ENCODE results near the gene SH3TC1.

The SH3TC1 gene

DNA sequence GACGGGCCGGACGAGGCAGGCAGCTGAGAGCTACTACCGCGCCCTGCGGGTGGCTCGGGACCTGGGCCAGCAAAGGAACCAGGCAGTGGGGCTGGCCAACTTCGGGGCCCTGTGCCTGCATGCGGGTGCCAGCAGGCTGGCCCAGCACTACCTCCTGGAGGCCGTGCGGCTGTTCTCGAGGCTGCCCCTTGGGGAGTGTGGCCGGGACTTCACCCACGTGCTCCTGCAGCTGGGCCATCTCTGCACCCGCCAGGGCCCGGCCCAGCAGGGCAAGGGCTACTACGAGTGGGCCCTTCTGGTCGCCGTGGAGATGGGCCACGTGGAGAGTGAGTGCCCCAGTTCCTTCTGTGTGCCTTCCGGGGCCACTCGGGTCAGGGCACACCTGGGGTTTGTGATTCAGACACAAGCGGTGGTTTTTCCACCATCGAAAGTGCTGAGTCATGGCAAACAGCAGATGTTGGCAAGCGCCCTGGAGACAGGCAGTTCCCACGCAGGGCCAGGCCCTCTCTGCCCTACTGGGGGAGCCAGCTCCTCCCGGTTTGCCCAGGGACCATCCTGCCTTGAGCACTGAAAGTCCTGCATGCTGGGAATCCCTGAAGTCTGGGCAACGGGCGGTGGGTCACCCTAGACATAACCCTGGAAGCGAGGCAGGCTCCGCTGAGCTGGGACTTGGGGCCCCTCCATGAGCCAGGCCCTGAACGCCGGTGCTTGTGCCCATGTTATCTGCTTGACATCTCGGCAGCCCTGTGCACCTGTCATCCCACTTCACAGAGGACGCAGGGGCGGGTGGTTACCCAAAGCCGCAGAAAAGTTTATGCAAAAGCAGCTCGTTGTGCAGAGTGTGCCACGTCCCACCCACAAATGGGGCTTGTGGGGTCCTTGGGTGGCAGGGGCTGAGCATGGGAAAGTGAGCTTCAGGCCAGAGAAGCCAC is 29.5 kb downstream of the SH3TC1 start:
- DNase-seq (ENCODE audit: low read depth in 3 of 3), result peak; percentile 57 to 78 (median 67)

- no peak for DNase-seq (ENCODE audit: low read depth in 3 of 3)
These were observed 30.4 kb downstream of the SH3TC1 start for GRCh38 chr4:8229331-8229975.

DNA sequence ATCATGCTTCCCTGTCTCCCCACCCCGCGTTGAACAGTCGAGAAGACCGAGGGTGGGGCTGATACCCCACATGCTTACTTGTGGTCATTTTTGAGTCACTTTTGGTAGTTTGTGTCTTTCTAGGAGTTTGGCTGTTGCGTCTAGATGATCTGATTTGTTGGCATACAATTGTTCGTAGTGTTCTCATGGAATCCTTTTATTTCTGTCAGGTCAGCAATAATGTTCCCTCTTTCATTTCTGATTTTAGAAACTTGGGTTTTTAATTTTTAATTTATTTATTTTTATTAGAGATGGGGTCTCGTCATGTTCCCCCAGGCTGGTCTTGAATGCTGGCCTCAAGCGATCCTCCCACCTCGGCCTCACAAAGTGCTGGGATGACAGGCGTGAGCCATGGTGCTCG is 30.9 kb downstream of the SH3TC1 start:
- no peak for DNase-seq (ENCODE audit: low read depth in 3 of 3)

GRCh38 chr4:8230891-8231290 is 31.8 kb downstream of the SH3TC1 start:
- DNase-seq (ENCODE audit: low read depth in 3 of 3), result no peak

- DNase-seq (ENCODE audit: low read depth in 3 of 3), result no peak
These were observed 32.5 kb downstream of the SH3TC1 start for GRCh38 chr4:8231551-8232049.

DNA sequence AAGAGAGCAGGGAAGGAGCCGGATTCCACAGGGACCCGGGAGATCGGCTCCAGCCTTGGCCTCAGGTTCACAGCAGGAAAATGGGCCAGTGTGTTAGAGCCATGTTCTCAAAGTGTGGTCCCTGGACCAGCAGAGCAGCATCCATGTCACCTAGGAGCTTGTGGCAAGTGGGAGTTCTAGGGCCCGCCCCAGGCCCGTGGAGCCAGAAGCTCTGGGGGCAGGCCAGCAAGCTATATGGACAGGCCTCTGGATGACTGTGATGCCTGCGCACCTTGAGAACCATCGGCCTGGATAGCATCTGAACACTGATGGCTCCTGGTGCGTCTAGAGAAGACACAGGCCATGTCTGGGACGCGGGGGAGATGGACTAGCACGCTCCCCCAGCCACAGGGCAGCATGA is 33.7 kb downstream of the SH3TC1 start:
- DNase-seq (ENCODE audit: low read depth in 3 of 3), result no peak

DNA sequence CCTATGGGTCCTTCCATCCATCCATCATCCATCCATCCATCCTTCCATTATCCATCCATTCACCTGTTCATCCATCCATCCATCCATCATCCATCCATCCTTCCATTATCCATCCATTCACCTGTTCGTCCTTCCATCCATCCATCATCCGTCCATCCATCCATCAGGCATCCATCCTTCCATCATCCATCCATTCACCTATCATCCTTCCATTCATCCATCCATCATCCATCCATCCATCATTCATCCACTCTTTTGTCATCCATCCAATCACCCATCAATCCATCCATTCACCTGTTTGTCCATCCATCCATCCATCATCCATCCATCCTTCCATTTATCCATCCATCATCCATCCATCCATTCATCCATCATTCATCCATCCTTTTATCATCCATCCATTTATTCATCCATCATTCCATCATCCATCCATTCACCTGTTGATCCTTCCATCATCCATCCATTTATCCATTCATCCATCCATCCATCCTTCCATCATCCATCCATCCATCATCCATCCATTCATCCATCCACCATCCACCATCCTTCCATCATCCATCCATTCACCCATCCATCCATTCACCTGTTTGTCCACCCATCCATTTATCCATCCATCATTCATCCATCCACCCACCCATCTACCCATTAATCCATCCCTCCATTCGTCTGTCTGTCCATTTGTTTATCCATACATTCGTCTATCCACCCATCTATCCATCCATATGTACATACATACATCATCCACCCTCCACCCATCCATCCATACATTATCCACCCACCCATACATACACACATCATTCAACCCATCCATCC is 34.8 kb downstream of the SH3TC1 start:
- DNase-seq (ENCODE audit: low read depth in 3 of 3), result no peak

DNA sequence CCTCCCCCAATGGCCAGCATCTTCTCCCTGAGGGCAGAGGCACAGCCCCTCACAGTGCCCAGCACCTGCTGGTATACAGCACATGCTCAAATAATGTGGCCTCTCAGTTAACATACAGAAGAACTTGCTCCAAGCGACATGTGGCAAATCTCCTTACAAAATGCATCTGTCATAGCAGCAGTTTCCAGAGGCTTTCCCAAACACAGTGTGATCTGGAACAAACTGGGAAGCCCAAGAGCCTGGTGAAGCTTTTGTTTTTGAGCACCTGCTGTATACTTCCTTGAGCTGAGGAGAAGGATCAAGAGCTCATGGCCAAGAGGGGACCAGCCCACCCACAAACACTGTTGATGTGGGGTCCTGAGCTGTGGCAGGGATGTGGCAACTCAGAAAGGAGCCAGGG is 35.6 kb downstream of the SH3TC1 start:
- no peak for DNase-seq (ENCODE audit: low read depth in 3 of 3)

GRCh38 chr4:8235224-8235623 is 36.1 kb downstream of the SH3TC1 start:
- DNase-seq (ENCODE audit: low read depth in 3 of 3), result no peak

DNA sequence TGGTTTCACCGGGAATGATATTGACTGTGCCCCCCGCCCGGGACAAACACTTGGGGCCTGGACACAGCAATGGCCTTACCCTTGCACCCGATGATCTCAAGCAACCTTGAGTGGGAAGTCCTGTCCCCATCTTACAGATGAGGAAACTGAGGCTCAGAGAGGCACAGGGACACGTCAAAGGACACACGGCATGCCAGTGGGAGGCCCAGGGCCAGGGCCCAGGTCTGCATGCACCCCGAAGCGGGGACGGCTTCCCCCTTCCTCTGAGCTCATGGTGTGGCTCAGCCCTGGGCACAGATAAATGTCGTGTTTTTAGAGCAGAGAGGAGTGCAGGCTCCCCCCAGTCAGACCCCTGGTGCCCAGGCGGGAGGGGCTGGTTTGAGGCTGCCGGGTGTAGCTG is 36.6 kb downstream of the SH3TC1 start:
- DNase-seq (ENCODE audit: low read depth in 3 of 3), result no peak

DNA sequence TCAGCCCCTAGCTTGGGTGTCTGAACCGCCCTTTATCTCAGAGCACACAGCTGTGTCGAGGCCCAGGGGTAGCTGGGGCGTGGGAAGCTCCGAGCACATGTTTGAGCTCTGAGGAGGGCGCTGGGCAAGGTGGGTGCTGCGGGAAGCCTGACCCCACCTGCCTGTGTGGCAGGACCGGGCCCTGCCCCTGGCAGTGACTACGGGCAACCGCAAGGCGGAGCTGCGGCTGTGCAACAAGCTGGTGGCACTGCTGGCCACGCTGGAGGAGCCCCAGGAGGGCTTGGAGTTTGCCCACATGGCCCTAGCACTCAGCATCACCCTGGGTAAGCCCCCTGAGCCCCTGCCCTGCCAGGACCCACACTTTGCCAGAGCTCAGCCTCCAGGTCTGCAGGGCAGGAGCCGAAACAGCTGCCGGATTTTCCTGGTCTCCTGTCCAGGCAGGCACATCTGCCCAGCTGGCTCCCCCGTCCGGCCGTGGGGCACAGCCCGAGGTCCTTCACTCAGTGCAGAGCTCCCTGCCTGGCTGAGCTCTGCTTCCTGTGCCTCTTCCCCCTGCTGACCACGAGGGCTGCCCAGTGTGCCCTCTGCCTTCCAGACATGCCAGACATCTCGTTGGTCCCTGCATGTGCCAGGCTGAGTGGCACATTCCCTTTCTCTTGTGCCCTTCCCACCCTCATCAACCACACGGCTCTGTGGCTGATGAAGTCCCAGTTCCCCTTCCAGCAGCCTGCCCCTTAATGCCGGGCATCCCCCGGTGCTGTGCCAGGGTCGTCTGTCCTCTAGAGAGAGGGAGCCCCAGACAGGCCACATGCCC is 37.2 kb downstream of the SH3TC1 start:
- no peak for DNase-seq (ENCODE audit: low read depth in 3 of 3)

- DNase-seq (ENCODE audit: low read depth in 3 of 3), result no peak
These were observed 37.8 kb downstream of the SH3TC1 start for GRCh38 chr4:8236920-8237195.

GRCh38 chr4:8237256-8237989 is 38.3 kb downstream of the SH3TC1 start:
- DNase-seq (ENCODE audit: low read depth in 3 of 3), result no peak

GRCh38 chr4:8238036-8238511 is 39.0 kb downstream of the SH3TC1 start:
- no peak for DNase-seq (ENCODE audit: low read depth in 3 of 3)

- DNase-seq (ENCODE audit: low read depth in 3 of 3), result no peak
These were observed 39.5 kb downstream of the SH3TC1 start for GRCh38 chr4:8238515-8239053.

DNA sequence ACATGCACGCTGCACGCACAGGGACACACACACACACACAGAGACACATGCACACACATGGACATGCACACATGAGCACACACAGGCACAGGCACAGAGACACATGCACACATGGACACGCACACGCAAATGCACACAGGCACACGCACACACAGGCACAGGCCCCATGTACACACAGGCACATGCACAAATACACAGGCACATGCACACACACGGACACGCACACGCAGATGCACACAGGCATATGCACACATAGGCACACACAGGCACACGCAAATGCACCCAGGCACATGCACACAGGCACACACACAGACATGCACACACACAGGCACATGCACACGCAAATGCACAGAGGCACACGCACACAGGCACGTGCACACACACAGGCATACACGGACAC is 40.1 kb downstream of the SH3TC1 start:
- no peak for DNase-seq (ENCODE audit: low read depth in 3 of 3)

DNA sequence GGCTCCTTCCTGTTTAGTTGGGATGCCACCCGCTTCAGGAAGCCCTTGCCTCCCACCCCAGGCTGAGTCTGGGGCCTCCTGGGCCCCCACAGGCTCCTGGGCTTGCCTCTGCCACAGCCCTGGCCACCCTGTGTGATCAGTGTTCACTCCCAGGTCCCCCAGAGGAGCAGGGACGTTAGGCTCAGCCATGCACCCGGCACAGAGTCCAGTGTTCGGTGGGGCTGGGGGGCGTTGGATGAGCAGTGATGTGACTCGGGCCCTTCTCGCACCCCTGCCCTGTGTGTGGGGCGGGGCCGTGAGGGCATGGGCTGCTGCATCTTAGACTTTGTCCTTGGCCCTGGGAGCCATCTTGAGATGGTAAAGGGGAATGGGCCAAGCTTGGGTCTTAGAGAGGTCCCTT is 40.6 kb downstream of the SH3TC1 start:
- DNase-seq (ENCODE audit: low read depth in 3 of 3), result no peak

GRCh38 chr4:8240211-8241041 is 41.3 kb downstream of the SH3TC1 start:
- no peak for DNase-seq (ENCODE audit: low read depth in 3 of 3)

DNA sequence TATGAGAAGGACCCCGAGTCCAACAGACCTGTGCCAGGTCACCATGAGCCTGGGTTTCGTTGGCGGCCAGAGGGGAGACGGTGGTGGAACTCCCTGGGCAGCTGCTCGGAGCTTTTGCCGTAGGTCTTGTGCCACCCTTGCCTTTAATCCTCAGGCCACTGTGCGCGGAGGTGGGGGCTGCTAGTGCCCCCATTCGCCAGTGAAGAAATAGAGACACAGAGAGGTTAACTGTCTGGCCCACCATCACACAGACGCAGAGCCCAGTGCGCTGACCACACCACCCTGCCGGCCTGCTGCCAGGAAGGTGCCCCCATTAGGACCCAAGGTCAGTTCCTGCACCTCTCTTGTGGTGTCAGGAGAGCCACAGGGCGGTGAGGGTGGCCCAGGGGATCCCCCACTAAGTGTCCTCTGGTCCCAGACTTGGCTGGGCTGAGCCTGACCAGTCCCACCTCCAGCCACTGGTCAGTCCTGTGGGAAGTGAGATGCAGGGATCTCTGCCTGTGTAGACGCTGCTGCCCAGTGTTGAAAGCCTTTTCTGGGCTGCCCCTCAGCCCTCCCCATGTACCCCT is 42.2 kb downstream of the SH3TC1 start:
- DNase-seq (ENCODE audit: low read depth in 3 of 3), result no peak

All from stimulated activated CD4-positive, alpha-beta T cell treated with anti-CD3 and anti-CD28 coated beads, TNF-alpha, amount 100 ng/mL, for 24 hours (primary cell).